CD4-positive, alpha-beta memory T cell (primary cell): ENCODE data around the gene UGT1A10. TPM values are rescaled to one million over a fixed set of nuclear protein-coding genes. Genes with fewer than 3 reads are reported as not detected.

Experiments
- CTCF ChIA-PET: fragments of 350-600 bp; sonication (Branson Sonifier 250); formaldehyde crosslinking; loops from one replicate; lab custom pipeline; 2021; ENCODE audit warnings: inconsistent platforms; ENCODE audit not compliant: partially characterized antibody; lab: Charles Lee
- POLR2A ChIA-PET: fragments of 350-600 bp; sonication (Branson Sonifier 250); formaldehyde crosslinking; loops from one replicate; lab custom pipeline; 2021; ENCODE audit not compliant: partially characterized antibody; lab: Charles Lee
- DNase-seq, 5 donors: peaks; one replicate each; pipeline versions ENCODE4 v3.0.0 to v3.0.0-alpha.2; 2020 to 2022; ENCODE audit warnings: mixed read lengths in 1 of 5
- H3K27ac ChIP-seq: one replicate; pipeline ENCODE4 v1.7.0; 2013; ENCODE audit warnings: low read depth, low read length
- H3K27me3 ChIP-seq: 2 replicates; pipeline ENCODE4 v1.7.0; 2013; ENCODE audit warnings: mild to moderate bottlenecking, low read length, moderate library complexity; ENCODE audit not compliant: insufficient read depth
- H3K36me3 ChIP-seq: 2 replicates; pipeline ENCODE4 v1.7.0; 2013; ENCODE audit warnings: mild to moderate bottlenecking, low read length, moderate library complexity; ENCODE audit not compliant: insufficient read depth
- H3K4me1 ChIP-seq: 2 replicates; pipeline ENCODE4 v1.7.0; 2013; ENCODE audit warnings: mild to moderate bottlenecking, low read length, moderate library complexity; ENCODE audit not compliant: insufficient read depth
- H3K4me3 ChIP-seq, 2 donors: one replicate each; pipeline ENCODE4 v1.7.0; 2013; ENCODE audit warnings: low read length in 2 of 2, mild to moderate bottlenecking in 1 of 2
- H3K9me3 ChIP-seq, 2 donors: one replicate each; pipeline ENCODE4 v1.7.0; 2013; ENCODE audit warnings: low read length in 2 of 2, control low read depth in 1 of 2; ENCODE audit not compliant: control insufficient read depth in 1 of 2
- H3K27ac Mint-ChIP-seq, 7 donors: one replicate each; pipeline ENCODE4 v1.8.0; 2020 to 2021; ENCODE audit warnings: mixed read lengths in 7 of 7, mild to moderate bottlenecking in 6 of 7, inconsistent platforms in 3 of 7, moderate library complexity in 3 of 7
- H3K27me3 Mint-ChIP-seq, 2 donors: one replicate each; pipeline ENCODE4 v1.8.0; 2020 to 2021; ENCODE audit warnings: mixed read lengths in 2 of 2
- H3K36me3 Mint-ChIP-seq, 2 donors: one replicate each; pipeline ENCODE4 v1.8.0; 2020 to 2021; ENCODE audit warnings: mixed read lengths in 2 of 2, inconsistent platforms in 1 of 2, mild to moderate bottlenecking in 1 of 2
- H3K4me1 Mint-ChIP-seq, 4 donors: one replicate each; pipeline ENCODE4 v1.8.0; 2020 to 2021; ENCODE audit warnings: mixed read lengths in 4 of 4, mild to moderate bottlenecking in 1 of 4
- H3K4me3 Mint-ChIP-seq, 8 donors: one replicate each; pipeline ENCODE4 v1.8.0; 2020 to 2021; ENCODE audit warnings: mixed read lengths in 8 of 8, mild to moderate bottlenecking in 7 of 8, moderate library complexity in 6 of 8, inconsistent platforms in 3 of 8
- H3K9me3 Mint-ChIP-seq, 8 donors: one replicate each; pipeline ENCODE4 v1.8.0; 2020 to 2021; ENCODE audit warnings: mixed read lengths in 8 of 8, mild to moderate bottlenecking in 5 of 8, inconsistent platforms in 3 of 8, moderate library complexity in 1 of 8
- intact Hi-C: fragments of 100-400 bp; cut with micrococcal nuclease; formaldehyde crosslinking; loops from one replicate; pipeline ENCODE4 v1.15.1; 2023
- polyA plus RNA-seq, 2 donors: library from polyadenylated mRNA; unstranded; fragments of 300-500 nt; fragmentation: Illumina TruSeq; gene quantifications; one replicate each; pipeline ENCODE4 v1.2.3, GENCODE V29; 2021
- total RNA-seq, 2 experiments: library from RNA; stranded (reverse); gene quantifications; one replicate each; pipeline ENCODE4 v1.2.3, GENCODE V29; 2021

UGT1A10 gene
- total and polyA plus RNA-seq, 4 experiments from 2014 or later = not detected

- Histone ChIP-seq H3K27me3 (no peaks in the 10 kb centered on the region), H3K4me1 (no peaks in the 10 kb centered on the region), H3K9me3 (no peaks in the 10 kb centered on the region), H3K27ac (no peak overlapping the region), H3K36me3 (no peaks in the 10 kb centered on the region), H3K4me3 (no peak overlapping the region)
- POLR2A ChIA-PET = no interaction called here
- no peak overlapping the region for H3K4me3 Mint-ChIP-seq
- H3K4me1 Mint-ChIP-seq = no peaks in the 10 kb centered on the region
- H3K27me3 Mint-ChIP-seq = peaks cover 10 to 21% of the 10 kb centered on the region in 2 donors
- H3K27ac Mint-ChIP-seq = no peak overlapping the region
- CTCF ChIA-PET = no interaction called here
- no peak for DNase-seq
- H3K9me3 Mint-ChIP-seq = peaks cover 0 to 21% (median 10%) of the 10 kb centered on the region in 8 donors
- intact Hi-C loops = no loop called here
- H3K36me3 Mint-ChIP-seq = peaks cover 0 to 3% of the 10 kb centered on the region in 2 donors
Observed at GRCh38 chr2:233772583-233772982, 136.3 kb downstream of the UGT1A10 start.

GRCh38 chr2:233773854-233774253 is 137.6 kb downstream of the UGT1A10 start:
- no peak overlapping the region for H3K4me3 ChIP-seq
- intact Hi-C loops = no loop called here
- no peak overlapping the region for H3K27ac ChIP-seq
- ChIA-PET POLR2A (no interaction called here), CTCF (no interaction called here)
- H3K36me3 ChIP-seq = no peaks in the 10 kb centered on the region
- no peak overlapping the region for H3K4me3 Mint-ChIP-seq
- H3K4me1 ChIP-seq = no peaks in the 10 kb centered on the region
- H3K27me3 ChIP-seq = no peaks in the 10 kb centered on the region
- H3K9me3 ChIP-seq = no peaks in the 10 kb centered on the region
- DNase-seq = no peak
- H3K4me1 Mint-ChIP-seq = no peaks in the 10 kb centered on the region
- H3K27me3 Mint-ChIP-seq = peaks cover 6 to 26% of the 10 kb centered on the region in 2 donors
- peaks cover 0 to 7% of the 10 kb centered on the region in 2 donors for H3K36me3 Mint-ChIP-seq
- peaks cover 0 to 25% (median 10%) of the 10 kb centered on the region in 8 donors for H3K9me3 Mint-ChIP-seq
- H3K27ac Mint-ChIP-seq = no peak overlapping the region

- Histone ChIP-seq H3K27ac (no peak overlapping the region), H3K4me3 (no peak overlapping the region), H3K27me3 (no peaks in the 10 kb centered on the region), H3K4me1 (no peaks in the 10 kb centered on the region), H3K36me3 (no peaks in the 10 kb centered on the region), H3K9me3 (no peaks in the 10 kb centered on the region)
- H3K27ac Mint-ChIP-seq = no peak overlapping the region
- intact Hi-C loops = no loop called here
- H3K4me3 Mint-ChIP-seq = no peak overlapping the region
- no peak for DNase-seq
- H3K27me3 Mint-ChIP-seq = peaks cover 9 to 27% of the 10 kb centered on the region in 2 donors
- ChIA-PET CTCF (no interaction called here), POLR2A (no interaction called here)
- peaks cover 0 to 25% (median 10%) of the 10 kb centered on the region in 8 donors for H3K9me3 Mint-ChIP-seq
- H3K36me3 Mint-ChIP-seq = peaks cover 0 to 7% of the 10 kb centered on the region in 2 donors
- H3K4me1 Mint-ChIP-seq = no peaks in the 10 kb centered on the region
Observed at GRCh38 chr2:233775414-233775813, 139.2 kb downstream of the UGT1A10 start.

GRCh38 chr2:233778030-233778429 is 141.8 kb downstream of the UGT1A10 start, which contains the start of gene MROH2A:
MROH2A (plus strand) TSS chr2:233778330; CDS start chr2:233779359, 1,029 bp downstream.
- no peak within 1 kb of the TSS for H3K4me3 Mint-ChIP-seq
- no peak within 1 kb of the TSS for H3K27ac Mint-ChIP-seq
- Histone ChIP-seq H3K4me3 (no peak within 1 kb of the TSS), H3K36me3 (no peaks in the 10 kb centered on the region), H3K27ac (no peak within 1 kb of the TSS), H3K4me1 (no peaks in the 10 kb centered on the region), H3K9me3 (no peaks in the 10 kb centered on the region), H3K27me3 (no peaks in the 10 kb centered on the region)
- H3K27me3 Mint-ChIP-seq = peaks cover 13 to 24% of the 10 kb centered on the region in 2 donors
- peaks cover 3 to 31% (median 10%) of the 10 kb centered on the region in 8 donors for H3K9me3 Mint-ChIP-seq
- CTCF ChIA-PET = no interaction called here
- H3K36me3 Mint-ChIP-seq = peaks cover 0 to 7% of the 10 kb centered on the region in 2 donors
- no peak for DNase-seq
- POLR2A ChIA-PET = no interaction called here
- peaks cover 0 to 2% (median 0%) of the 10 kb centered on the region in 4 donors for H3K4me1 Mint-ChIP-seq
- intact Hi-C loops = no loop called here

GRCh38 chr2:233779722-233780121 is 143.5 kb downstream of the UGT1A10 start:
- Mint-ChIP-seq H3K4me3 (no peak overlapping the region), H3K36me3 (peaks cover 0 to 7% of the 10 kb centered on the region in 2 donors), H3K27me3 (peaks cover 17 to 24% of the 10 kb centered on the region in 2 donors), H3K9me3 (peaks cover 3 to 31% (median 10%) of the 10 kb centered on the region in 8 donors), H3K27ac (no peak overlapping the region), H3K4me1 (peaks cover 0 to 2% (median 0%) of the 10 kb centered on the region in 4 donors)
- Histone ChIP-seq H3K4me1 (no peaks in the 10 kb centered on the region), H3K36me3 (no peaks in the 10 kb centered on the region), H3K9me3 (no peaks in the 10 kb centered on the region), H3K27ac (no peak overlapping the region), H3K27me3 (no peaks in the 10 kb centered on the region), H3K4me3 (no peak overlapping the region)
- CTCF ChIA-PET = no interaction called here
- POLR2A ChIA-PET = no interaction called here
- DNase-seq = no peak
- intact Hi-C loops = no loop called here

- Histone ChIP-seq H3K36me3 (no peaks in the 10 kb centered on the region), H3K4me3 (no peak overlapping the region), H3K27me3 (no peaks in the 10 kb centered on the region), H3K4me1 (no peaks in the 10 kb centered on the region), H3K9me3 (no peaks in the 10 kb centered on the region), H3K27ac (no peak overlapping the region)
- H3K9me3 Mint-ChIP-seq = peaks cover 2 to 25% (median 10%) of the 10 kb centered on the region in 8 donors
- intact Hi-C loops = no loop called here
- DNase-seq = no peak
- H3K4me3 Mint-ChIP-seq = no peak overlapping the region
- H3K27ac Mint-ChIP-seq = no peak overlapping the region
- CTCF ChIA-PET = no interaction called here
- POLR2A ChIA-PET = no interaction called here
- peaks cover 0 to 6% of the 10 kb centered on the region in 2 donors for H3K36me3 Mint-ChIP-seq
- peaks cover 0 to 2% (median 0%) of the 10 kb centered on the region in 4 donors for H3K4me1 Mint-ChIP-seq
- peaks cover 19 to 21% of the 10 kb centered on the region in 2 donors for H3K27me3 Mint-ChIP-seq
Observed at GRCh38 chr2:233780771-233781170, 144.5 kb downstream of the UGT1A10 start.

GRCh38 chr2:233789554-233789953 is 153.3 kb downstream of the UGT1A10 start:
- no peaks in the 10 kb centered on the region for H3K27me3 ChIP-seq
- no peak overlapping the region for H3K4me3 ChIP-seq
- no peaks in the 10 kb centered on the region for H3K9me3 ChIP-seq
- intact Hi-C loops = no loop called here
- ChIA-PET CTCF (no interaction called here), POLR2A (no interaction called here)
- no peak overlapping the region for H3K4me3 Mint-ChIP-seq
- H3K27me3 Mint-ChIP-seq = peaks cover 6 to 11% of the 10 kb centered on the region in 2 donors
- H3K4me1 Mint-ChIP-seq = peaks cover 0 to 4% (median under 1%) of the 10 kb centered on the region in 4 donors
- H3K36me3 Mint-ChIP-seq = no peaks in the 10 kb centered on the region
- DNase-seq = no peak
- no peaks in the 10 kb centered on the region for H3K4me1 ChIP-seq
- no peak overlapping the region for H3K27ac ChIP-seq
- H3K9me3 Mint-ChIP-seq = peaks cover 0 to 9% (median 2%) of the 10 kb centered on the region in 8 donors
- H3K36me3 ChIP-seq = no peaks in the 10 kb centered on the region
- H3K27ac Mint-ChIP-seq = no peak overlapping the region
